ENCODE results near the gene C19orf25. TPM values are rescaled to one million over a fixed set of nuclear protein-coding genes. Genes with fewer than 3 reads are reported as not detected.

Gene C19orf25
- total and polyA plus RNA-seq, 11 donors, result 9.4 to 29.2 (median 16.0) TPM

- Histone ChIP-seq H3K4me3 (no peak overlapping the region), H3K27me3 (no peaks in the 10 kb centered on the region), H3K36me3 (peaks cover 0 to 67% (median 60%) of the 10 kb centered on the region in 9 donors), H3K9me3 (no peaks in the 10 kb centered on the region), H3K4me1 (peaks cover 2 to 25% (median 13%) of the 10 kb centered on the region in 12 donors), H3K27ac (no peak overlapping the region)
- TF ChIP-seq, protein P1, sequence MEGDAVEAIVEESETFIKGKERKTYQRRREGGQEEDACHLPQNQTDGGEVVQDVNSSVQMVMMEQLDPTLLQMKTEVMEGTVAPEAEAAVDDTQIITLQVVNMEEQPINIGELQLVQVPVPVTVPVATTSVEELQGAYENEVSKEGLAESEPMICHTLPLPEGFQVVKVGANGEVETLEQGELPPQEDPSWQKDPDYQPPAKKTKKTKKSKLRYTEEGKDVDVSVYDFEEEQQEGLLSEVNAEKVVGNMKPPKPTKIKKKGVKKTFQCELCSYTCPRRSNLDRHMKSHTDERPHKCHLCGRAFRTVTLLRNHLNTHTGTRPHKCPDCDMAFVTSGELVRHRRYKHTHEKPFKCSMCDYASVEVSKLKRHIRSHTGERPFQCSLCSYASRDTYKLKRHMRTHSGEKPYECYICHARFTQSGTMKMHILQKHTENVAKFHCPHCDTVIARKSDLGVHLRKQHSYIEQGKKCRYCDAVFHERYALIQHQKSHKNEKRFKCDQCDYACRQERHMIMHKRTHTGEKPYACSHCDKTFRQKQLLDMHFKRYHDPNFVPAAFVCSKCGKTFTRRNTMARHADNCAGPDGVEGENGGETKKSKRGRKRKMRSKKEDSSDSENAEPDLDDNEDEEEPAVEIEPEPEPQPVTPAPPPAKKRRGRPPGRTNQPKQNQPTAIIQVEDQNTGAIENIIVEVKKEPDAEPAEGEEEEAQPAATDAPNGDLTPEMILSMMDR (IDR thresholded peaks at IDR 0.05), result no peak
- no peak for TF ChIP-seq POLR2A (IDR thresholded peaks at IDR 0.05)
- WGBS, 4 donors, result 86 to 94% (median 87%) methylated on average over 23 to 39 of the region's 39 CpGs
- DNase-seq (no peak), ATAC-seq (no peak)
- intact Hi-C loops (cut with DNase I), result loop anchor here in 1 of 10 donors (5.0 kb wide), 1 partner anchor 157 kb away; the partner anchor contains the start of gene FAM174C
Measured at GRCh38 chr19:1434577-1435060, 44.4 kb downstream of the C19orf25 start.

GRCh38 chr19:1434040-1434366 is 45.0 kb downstream of the C19orf25 start:
- H3K27me3 ChIP-seq, result no peaks in the 10 kb centered on the region
- DNase-seq (no peak), ATAC-seq (no peak)
- WGBS, 4 donors, result 93 to 98% (median 96%) methylated on average over 15 to 17 of the region's 17 CpGs
- peaks cover 0 to 69% (median 63%) of the 10 kb centered on the region in 9 donors for H3K36me3 ChIP-seq
- TF ChIP-seq POLR2A (IDR thresholded peaks at IDR 0.05), result no peak
- TF ChIP-seq, protein P1 (IDR thresholded peaks at IDR 0.05), result no peak
- H3K9me3 ChIP-seq, result no peaks in the 10 kb centered on the region
- H3K4me3 ChIP-seq, result no peak overlapping the region
- peaks cover 0 to 25% (median 8%) of the 10 kb centered on the region in 12 donors for H3K4me1 ChIP-seq
- no peak overlapping the region for H3K27ac ChIP-seq
- intact Hi-C loops (cut with DNase I), result no loop called here

GRCh38 chr19:1433119-1434039 is 45.6 kb downstream of the C19orf25 start:
- Histone ChIP-seq H3K4me1 (peaks cover 0 to 27% (median 7%) of the 10 kb centered on the region in 12 donors), H3K27ac (no peak overlapping the region), H3K4me3 (no peak overlapping the region), H3K27me3 (no peaks in the 10 kb centered on the region), H3K36me3 (peaks cover 0 to 75% (median 69%) of the 10 kb centered on the region in 9 donors), H3K9me3 (no peaks in the 10 kb centered on the region)
- no peak for TF ChIP-seq POLR2A (IDR thresholded peaks at IDR 0.05)
- intact Hi-C loops (cut with DNase I), result no loop called here
- ATAC-seq (no peak), DNase-seq (no peak)
- 85 to 88% (median 87%) methylated on average over 29 to 47 of the region's 47 CpGs for WGBS, 4 donors

DNA sequence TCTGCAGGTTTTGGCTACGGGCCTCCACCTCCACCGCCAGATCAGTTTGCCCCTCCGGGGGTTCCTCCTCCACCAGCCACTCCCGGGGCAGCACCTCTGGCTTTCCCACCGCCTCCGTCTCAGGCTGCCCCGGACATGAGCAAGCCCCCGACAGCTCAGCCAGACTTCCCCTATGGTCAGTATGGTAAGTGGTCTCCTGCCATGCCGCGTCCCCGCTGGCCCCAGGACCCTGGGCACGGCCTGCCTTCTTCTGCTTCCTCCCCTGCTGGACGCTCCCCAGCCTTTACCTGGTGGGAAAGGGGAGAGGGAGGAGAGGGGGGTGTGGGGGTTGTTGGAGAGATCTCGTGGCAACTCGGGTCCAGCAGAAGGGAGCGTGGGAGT is 46.5 kb downstream of the C19orf25 start:
- intact Hi-C loops (cut with DNase I), result no loop called here

More for the DNA sequence above, 46.5 kb downstream of the C19orf25 start:
- WGBS, 4 donors, result 90 to 95% (median 93%) methylated on average over 16 of the region's 16 CpGs
- peaks cover 0 to 82% (median 78%) of the 10 kb centered on the region in 9 donors for H3K36me3 ChIP-seq
- no peak for TF ChIP-seq POLR2A (IDR thresholded peaks at IDR 0.05)
- TF ChIP-seq, protein P1 (IDR thresholded peaks at IDR 0.05), result no peak
- DNase-seq (no peak), ATAC-seq (no peak)
- H3K9me3 ChIP-seq, result no peaks in the 10 kb centered on the region
- H3K27me3 ChIP-seq, result no peaks in the 10 kb centered on the region
- H3K4me1 ChIP-seq, result peaks cover 0 to 24% (median 3%) of the 10 kb centered on the region in 12 donors
- no peak overlapping the region for H3K4me3 ChIP-seq
- H3K27ac ChIP-seq, result no peak overlapping the region

Measured in heart left ventricle (tissue), 16 donors.